ENCODE data around the gene OPCML.

The OPCML gene

DNA sequence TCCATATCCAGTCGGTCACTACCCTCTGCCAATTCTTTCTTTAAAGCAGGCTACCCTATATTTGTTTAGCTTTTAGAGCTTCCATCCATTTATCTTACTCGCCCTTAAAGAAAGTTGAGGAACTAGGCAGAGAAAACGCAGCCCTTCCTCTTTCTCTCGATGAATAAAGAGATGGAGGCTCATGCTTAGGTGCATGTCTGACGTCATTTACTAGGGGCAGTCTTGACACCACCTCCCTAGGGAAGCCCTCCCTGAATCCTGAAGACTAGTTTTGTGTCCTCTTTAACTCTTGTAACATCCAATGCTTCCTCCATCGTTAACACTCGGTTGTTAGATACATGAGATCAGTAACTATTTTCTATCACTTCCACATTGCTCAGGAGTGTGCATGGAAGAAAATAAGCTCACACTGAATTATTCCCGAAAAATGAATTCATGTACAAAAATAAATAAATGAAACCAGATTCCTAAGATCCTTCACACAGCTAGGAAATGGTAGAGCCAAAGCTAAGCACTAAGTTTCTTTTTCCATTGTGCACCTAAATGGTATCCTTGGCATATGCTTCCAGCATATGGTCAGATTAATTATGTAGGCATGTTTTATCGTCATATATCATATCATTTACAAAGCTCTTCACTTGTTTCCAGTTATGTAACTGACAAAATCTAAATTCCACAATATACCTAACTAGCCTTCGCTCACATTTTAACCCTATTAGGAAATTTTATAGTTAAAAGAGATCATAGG is 291.2 kb downstream of the OPCML start:
- no peaks in the 10 kb centered on the region for H3K9me2 ChIP-seq (replicated peaks; ENCODE audit: control insufficient read depth, low read length)
- no peak overlapping the region for H3K27ac ChIP-seq (ENCODE audit: low read depth, low read length)
- no peaks in the 10 kb centered on the region for H3K27me3 ChIP-seq (ENCODE audit: control insufficient read depth, low read length)
- no peak for TF ChIP-seq EZH2phosphoT487 (IDR thresholded peaks at IDR 0.05; ENCODE audit: borderline replicate concordance, low read length)
- TF ChIP-seq, protein P1, sequence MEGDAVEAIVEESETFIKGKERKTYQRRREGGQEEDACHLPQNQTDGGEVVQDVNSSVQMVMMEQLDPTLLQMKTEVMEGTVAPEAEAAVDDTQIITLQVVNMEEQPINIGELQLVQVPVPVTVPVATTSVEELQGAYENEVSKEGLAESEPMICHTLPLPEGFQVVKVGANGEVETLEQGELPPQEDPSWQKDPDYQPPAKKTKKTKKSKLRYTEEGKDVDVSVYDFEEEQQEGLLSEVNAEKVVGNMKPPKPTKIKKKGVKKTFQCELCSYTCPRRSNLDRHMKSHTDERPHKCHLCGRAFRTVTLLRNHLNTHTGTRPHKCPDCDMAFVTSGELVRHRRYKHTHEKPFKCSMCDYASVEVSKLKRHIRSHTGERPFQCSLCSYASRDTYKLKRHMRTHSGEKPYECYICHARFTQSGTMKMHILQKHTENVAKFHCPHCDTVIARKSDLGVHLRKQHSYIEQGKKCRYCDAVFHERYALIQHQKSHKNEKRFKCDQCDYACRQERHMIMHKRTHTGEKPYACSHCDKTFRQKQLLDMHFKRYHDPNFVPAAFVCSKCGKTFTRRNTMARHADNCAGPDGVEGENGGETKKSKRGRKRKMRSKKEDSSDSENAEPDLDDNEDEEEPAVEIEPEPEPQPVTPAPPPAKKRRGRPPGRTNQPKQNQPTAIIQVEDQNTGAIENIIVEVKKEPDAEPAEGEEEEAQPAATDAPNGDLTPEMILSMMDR (IDR thresholded peaks at IDR 0.05; ENCODE audit: low read depth, low read length, poor library complexity, severe bottlenecking) = no peak
- H3K9me3 ChIP-seq (ENCODE audit: control insufficient read depth, insufficient read depth, low read length) = no peaks in the 10 kb centered on the region; the same call in 1 of the 2 replicates
- no peaks in the 10 kb centered on the region for H4K20me1 ChIP-seq (ENCODE audit: control insufficient read depth, insufficient read depth, low read depth, low read length)
- no peaks in the 10 kb centered on the region for H3F3A ChIP-seq (ENCODE audit: control insufficient read depth, insufficient read depth)
- no peaks in the 10 kb centered on the region for H3K36me3 ChIP-seq (ENCODE audit: control insufficient read depth, low read length)
- no peak overlapping the region for H3K4me2 ChIP-seq (ENCODE audit: low read length)
- H3K4me3 ChIP-seq (ENCODE audit: low read length) = no peak overlapping the region
- H3K4me1 ChIP-seq (ENCODE audit: control insufficient read depth, low read length) = no peaks in the 10 kb centered on the region
- no peaks in the 10 kb centered on the region for H3K79me2 ChIP-seq (ENCODE audit: control insufficient read depth, low read length)

DNA sequence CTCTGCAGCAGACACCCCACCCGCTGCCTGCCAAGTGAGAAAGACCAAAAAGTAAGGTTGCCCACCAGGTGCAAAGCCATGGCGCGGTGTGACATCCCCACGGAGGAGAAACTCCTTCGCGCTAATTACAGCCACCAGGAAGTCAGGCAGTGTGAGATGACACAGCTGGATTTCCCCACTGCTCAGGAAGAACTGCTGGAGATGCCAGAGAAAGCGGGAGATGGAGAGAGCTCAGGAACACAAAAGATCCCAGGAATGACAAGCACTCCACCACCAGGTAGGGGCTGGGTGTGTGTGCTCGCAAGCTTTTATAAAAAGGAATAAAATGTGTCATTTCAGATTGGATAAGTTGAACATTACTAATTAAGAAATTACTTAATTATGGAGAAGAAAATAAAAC is 292.7 kb downstream of the OPCML start:
- H3K27ac ChIP-seq (ENCODE audit: low read depth, low read length) = no peak overlapping the region

DNA sequence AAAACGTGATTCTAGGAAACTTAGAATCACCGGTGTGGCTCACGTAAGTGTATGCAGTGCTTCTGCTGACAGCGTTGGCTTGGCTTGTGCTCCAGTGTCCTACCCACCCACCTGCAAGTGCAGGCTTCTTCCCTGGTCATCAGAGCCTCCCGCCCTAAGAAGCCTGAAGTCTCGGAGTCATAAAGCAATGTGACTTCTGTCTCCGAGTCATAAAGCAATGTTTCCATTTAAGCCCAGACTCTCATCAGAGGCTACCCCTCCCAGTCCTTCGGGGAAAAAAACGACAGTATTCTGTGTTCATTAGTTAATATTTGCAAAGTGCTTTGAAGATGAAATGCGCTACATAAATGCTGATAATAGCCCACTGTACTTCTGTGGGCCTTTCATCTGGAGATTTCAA is 293.8 kb downstream of the OPCML start:
- TF ChIP-seq, protein P1 (IDR thresholded peaks at IDR 0.05; ENCODE audit: low read depth, low read length, poor library complexity, severe bottlenecking) = no peak
- TF ChIP-seq EZH2phosphoT487 (IDR thresholded peaks at IDR 0.05; ENCODE audit: borderline replicate concordance, low read length) = no peak
- Histone ChIP-seq H3K79me2 (ENCODE audit: control insufficient read depth, low read length) (no peaks in the 10 kb centered on the region), H3K4me1 (ENCODE audit: control insufficient read depth, low read length) (no peaks in the 10 kb centered on the region)

More for the DNA sequence above, 292.7 kb downstream of the OPCML start:
- Histone ChIP-seq H3K4me2 (ENCODE audit: low read length) (no peak overlapping the region), H3K79me2 (ENCODE audit: control insufficient read depth, low read length) (no peaks in the 10 kb centered on the region), H4K20me1 (ENCODE audit: control insufficient read depth, insufficient read depth, low read depth, low read length) (no peaks in the 10 kb centered on the region), H3F3A (ENCODE audit: control insufficient read depth, insufficient read depth) (no peaks in the 10 kb centered on the region), H3K9me2 (replicated peaks; ENCODE audit: control insufficient read depth, low read length) (no peaks in the 10 kb centered on the region), H3K4me1 (ENCODE audit: control insufficient read depth, low read length) (no peaks in the 10 kb centered on the region), H3K4me3 (ENCODE audit: low read length) (no peak overlapping the region), H3K27me3 (ENCODE audit: control insufficient read depth, low read length) (no peaks in the 10 kb centered on the region), H3K9me3 (ENCODE audit: control insufficient read depth, insufficient read depth, low read length) (no peaks in the 10 kb centered on the region; the same call in 1 of the 2 replicates), H3K36me3 (ENCODE audit: control insufficient read depth, low read length) (no peaks in the 10 kb centered on the region)
- TF ChIP-seq, protein P1 (IDR thresholded peaks at IDR 0.05; ENCODE audit: low read depth, low read length, poor library complexity, severe bottlenecking) = no peak
- no peak for TF ChIP-seq EZH2phosphoT487 (IDR thresholded peaks at IDR 0.05; ENCODE audit: borderline replicate concordance, low read length)

More for the DNA sequence above, 293.8 kb downstream of the OPCML start:
- H3K36me3 ChIP-seq (ENCODE audit: control insufficient read depth, low read length) = no peaks in the 10 kb centered on the region
- H3K9me2 ChIP-seq (replicated peaks; ENCODE audit: control insufficient read depth, low read length) = no peaks in the 10 kb centered on the region
- H4K20me1 ChIP-seq (ENCODE audit: control insufficient read depth, insufficient read depth, low read depth, low read length) = no peaks in the 10 kb centered on the region
- no peak overlapping the region for H3K4me3 ChIP-seq (ENCODE audit: low read length)
- no peaks in the 10 kb centered on the region for H3K9me3 ChIP-seq (ENCODE audit: control insufficient read depth, insufficient read depth, low read length)
- no peaks in the 10 kb centered on the region for H3F3A ChIP-seq (ENCODE audit: control insufficient read depth, insufficient read depth)
- no peak overlapping the region for H3K27ac ChIP-seq (ENCODE audit: low read depth, low read length)
- H3K4me2 ChIP-seq (ENCODE audit: low read length) = no peak overlapping the region
- no peaks in the 10 kb centered on the region for H3K27me3 ChIP-seq (ENCODE audit: control insufficient read depth, low read length)

Data from DOHH2 (cell line).